NCI-H2196 treated with DMSO at 0.1 percent for 48 hours (cell line): ENCODE results near the gene QSOX2.

Experiments
- DNase-seq: peaks from one replicate; lab custom pipeline; 2025; ENCODE audit not compliant: unreplicated experiment; lab: John Stamatoyannopoulos, UW

QSOX2 gene

DNA sequence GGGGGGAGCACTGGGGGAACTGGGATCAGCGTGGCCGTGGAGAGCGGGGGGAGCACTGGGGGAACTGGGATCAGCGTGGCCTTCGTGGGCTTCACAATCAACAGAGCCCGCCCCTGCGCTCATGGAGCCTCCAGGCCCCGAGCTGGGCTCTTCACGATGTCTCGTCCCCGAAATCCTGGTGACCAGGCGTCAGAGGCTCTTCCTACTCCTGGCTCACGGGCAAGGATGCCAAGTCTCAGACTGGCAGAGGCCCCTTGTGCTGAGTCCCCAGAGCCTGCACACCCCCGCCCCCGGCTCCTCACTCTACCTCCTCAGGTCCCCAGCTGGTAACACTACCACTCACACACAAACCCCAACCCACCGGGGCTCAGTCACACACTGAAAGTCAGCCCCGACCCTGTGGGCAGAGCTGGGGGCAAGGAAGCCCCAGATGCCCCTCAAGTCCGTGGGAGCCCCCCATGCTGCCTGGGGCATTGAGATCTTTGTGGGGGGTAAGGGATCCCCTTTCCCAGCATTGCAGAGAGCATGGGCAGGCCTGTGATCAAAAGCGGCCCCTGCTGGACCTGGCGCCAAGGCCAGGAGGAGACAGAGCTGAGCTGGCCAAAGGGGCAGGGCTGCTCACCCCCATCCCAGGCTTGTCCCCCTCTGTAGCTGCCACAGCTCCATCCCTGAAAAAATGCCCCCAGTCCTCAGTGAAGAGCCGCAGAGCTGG lies 67.4 kb downstream of the QSOX2 start:
- no peak for DNase-seq

DNA sequence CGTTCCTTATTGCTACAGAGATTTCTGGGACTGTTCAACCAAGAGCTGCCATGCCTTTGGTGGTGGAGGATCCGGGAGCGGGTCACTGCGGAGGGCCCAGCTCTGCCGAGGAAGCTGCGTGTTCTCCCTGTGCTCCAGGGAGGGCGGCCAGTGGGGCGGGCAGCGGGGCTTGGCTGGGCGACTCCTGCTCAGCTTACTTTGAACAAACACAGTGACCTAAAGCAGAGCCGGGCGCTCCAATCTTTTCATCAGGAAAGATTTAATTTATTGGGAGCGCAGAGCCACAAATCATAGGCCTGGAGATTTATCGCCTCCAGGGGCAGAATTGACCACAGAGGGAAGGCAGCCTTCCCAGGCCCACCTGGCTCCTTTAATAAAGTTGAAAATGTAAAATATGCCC lies 68.4 kb downstream of the QSOX2 start:
- no peak for DNase-seq

DNA sequence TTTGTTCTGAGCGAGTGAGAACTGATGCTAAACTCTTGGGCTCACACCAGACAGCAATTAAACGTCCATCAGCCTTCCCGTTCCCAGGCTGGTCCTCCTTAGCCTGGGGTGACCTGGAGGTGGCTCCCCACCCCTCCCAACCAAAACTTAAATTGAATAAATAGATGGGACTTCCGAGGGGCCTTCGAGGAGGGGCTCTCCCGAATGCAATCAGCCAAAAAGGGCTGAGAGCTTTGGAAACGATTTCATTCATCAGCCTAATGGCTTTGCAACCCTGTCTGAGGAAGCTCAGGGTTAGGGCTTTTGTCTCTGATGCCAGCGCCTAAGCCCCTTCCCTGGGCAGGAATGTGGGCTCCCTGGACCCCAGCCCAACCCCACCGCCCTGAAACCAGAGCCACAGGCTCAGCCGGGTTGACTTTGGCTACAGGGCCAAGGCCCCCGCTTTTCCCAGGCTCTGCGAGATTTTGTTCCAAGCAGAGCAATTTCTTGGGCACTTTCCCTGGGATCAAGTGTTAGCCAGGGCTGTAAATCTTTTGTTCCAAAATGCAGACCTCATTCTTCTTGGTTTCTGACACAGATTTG lies 69.9 kb downstream of the QSOX2 start:
- no peak for DNase-seq

DNA sequence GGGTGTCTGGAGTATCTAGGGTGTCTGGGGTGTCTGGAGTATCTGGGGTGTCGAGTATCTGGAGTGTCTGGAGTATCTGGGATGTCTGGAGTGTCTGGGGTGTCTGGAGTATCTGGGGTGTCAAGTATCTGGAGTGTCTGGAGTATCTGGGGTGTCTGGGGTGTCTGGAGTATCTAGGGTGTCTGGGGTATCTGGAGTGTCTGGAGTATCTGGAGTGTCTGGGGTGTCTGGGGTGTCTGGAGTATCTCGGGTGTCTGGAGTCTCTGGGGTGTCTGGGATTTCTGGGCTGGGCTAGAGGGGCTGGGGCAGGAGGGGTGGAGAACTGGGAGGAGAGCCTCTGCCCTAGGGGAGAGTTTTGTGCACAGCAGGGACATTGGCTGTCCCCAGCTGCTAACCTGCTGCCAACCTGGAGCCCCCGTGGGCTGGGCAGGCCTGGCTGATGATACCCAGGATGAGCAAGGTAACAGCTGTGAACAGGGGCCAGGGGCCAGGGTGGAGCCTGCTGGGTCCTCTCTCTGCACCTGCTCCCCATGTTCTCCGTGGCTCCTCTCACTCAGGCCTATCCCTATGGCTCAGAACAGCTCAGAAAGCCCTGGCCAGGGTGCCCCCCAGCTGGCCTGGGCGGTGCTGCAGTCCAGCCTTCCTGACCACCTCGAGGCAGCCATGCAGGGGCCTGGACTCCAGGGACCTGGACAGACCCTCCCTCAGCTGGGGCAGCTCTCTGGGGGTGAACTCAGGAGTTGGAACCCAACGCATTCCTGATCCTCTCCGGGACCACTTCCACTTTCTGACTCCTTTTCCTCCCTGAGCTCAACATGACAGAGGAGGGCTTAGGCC lies 70.6 kb downstream of the QSOX2 start:
- DNase-seq: no peak

DNA sequence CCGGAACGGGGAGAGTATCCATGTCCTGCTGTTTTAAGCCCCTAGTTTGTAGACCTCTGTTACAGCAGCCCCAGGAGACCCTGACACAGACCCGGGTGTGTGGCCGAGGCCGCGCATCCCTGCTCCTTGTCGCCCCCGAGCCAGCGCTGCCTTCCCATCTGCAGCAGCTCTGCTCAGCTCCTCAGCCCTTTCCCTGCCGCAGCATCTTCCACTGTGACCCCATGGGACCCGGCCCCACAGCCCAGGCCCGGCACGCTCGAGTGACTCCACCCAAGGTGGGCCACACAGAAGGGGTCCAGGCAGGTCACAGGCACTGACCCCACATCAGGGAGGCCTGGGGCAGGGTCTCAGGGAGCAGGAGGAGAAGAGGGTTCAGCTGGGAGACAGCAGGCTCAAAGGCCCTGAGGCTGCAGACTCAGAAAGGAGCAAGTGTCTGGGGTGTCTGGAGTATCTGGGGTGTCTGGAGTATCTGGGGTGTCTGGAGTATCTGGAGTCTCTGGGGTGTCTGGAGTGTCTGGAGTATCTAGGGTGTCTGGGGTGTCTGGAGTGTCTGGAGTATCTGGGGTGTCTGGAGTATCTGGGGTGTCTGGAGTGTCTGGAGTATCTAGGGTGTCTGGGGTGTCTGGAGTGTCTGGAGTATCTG lies 71.8 kb downstream of the QSOX2 start:
- DNase-seq: no peak

DNA sequence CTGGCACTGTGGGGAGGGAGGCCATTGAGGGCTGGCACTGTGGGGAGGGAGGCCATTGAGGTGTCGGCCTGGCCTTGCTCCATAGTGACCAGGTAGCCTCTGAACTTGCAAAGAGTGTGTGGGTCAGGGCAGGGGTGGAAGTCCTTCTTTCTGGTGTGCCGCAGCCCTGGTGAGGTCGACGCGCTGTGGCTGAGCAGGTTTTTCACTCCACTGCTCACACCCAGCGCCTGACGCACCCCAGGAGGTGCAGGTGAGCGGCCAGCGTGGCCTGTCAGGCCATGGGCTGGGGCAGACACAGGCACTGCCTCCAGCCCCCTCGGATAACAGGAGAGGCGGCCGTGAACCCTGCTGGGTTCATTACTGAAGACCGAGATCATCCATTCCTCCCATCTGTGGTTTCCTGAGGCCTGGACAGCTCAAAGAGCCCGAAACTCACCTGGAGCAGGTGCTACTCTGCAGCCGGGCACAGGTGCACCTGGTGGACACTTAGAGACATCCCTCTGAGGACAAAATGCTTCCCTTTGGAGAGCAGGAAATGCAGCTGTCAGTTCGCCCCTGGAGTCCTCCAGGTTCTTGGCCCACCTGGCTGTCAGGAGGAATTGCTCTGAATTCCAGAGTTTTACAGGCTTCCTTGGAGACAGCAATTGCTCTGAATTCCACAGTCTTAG lies 73.1 kb downstream of the QSOX2 start:
- DNase-seq: peak; percentile 68

DNA sequence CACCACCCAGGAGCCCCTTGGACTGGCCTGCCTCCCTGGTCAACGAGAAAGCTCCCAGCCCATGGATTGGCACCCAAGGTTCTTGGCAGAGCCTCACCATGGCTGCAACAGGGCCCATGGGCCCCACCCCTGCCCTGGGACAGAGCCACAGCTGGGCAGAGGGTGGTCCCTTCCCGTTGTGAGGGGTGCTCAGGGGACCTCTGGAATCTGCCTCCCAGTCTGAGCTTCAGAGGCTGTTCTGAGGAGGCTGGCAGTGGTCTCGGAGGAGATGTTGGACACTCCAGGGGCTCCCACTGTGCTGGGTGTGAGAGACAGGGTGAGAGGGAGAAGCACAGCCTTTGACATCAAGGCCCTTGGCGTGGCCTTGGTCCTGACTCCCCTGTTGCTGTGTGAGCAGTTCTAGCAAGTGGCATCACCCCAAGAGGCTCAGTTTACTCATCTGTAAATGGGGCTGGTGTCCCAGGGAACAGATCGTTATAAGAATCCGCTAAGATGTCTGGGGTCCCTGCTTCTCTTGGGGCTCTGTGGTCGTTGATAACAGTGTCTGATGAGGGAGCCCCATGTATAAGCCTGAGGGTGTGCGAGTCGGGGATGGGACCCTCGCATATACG lies 73.7 kb downstream of the QSOX2 start:
- no peak for DNase-seq

DNA sequence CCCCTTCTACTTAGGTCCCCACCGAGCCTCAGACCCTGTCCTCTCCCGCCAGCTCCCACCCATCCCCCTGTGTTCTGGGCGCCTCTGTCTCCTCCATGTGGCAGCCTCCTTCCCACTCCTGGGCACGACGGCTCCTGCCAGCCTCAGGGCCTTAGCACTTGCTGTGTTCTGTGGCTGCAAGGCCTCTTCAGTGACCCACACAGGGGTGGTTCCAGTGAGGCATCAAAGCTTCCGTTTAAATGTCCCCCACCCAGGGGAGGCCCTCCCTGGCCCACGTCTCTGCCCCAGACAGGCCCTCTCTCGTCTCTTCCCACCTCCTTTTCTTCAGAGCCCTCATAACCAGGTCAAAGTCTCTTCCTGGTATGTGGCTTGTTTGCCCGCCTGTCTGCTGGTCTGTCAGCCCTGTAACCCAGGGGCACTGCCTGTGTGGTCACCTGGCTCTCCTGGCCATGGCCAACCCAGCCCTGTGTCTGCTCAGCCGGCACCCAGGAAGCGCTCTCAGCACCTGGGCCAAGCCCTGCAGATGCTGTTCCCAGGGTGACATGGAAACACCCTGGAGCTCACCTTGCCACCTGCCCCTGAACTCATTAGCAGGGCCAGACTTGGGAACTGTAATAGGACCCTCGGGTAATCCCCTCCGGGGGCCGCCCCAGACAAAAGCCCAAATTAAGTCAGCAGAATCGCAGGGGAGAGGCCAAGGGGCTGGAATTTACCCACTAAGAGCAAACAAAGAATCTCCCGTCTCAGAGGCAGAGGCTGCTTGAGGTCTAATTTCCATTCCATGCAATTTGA lies 74.4 kb downstream of the QSOX2 start:
- DNase-seq: peak; percentile 97

DNA sequence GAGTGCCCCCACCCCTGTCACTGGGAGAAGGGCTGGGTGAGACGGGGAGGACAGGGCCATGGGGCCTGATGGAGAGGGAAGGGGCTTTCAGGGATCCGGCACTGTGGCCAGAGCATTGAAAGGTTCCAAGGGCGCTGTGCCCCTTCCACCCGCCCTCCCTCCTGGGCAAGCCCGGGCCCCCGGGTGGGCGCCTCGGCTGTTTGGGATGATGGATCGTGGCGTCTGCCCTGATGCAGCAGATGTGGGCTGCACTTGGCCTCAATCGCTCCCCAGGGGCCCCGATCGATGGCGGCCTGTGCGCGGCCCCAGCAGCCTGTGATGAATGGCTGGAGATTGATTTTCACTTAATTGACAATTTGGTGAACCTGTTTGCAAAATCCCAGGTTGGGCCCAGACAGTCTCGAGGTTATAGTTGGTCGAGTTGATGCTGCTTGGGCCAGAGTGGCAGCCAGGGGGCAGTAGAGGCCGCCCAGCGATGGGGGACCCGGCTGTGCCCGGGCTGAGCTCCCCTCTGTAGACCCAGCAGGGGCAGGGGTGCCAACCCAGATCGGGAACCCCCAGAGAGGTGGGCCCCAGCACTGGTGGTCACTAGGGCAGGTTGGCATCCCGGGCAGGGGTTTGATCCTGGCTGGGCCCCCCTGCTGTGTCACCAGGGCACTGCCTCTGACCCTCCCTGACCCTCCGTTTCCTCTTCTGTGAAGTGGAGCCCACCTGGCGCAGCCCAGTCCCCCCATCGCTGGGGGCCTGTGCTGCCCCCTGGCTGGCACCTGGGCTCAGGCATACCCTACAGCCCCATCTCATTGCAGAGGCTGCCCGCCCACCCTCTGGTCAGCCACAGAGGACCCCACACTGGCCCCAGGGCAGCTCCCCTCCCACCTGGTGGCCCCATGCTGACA lies 75.4 kb downstream of the QSOX2 start:
- DNase-seq: no peak

DNA sequence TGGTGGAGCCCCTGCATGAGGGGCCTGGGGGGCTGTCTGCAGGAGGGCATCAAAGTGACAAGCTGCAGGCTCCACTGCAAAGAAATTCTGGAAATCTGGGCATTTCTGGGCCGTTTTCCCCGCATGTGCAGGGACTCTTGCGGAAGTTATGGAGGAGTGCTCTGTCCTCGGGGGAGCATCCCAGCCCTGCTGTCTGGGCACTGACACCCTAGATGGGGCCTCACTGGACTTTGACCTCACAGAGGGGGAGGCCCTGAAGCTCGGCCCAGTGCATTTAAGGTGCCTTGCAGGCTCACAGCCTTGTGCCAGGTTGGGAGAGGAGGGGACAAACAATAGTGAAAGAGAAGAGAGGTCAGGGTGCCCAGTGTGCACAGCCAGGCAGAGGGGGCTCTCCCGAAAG lies 76.1 kb downstream of the QSOX2 start:
- DNase-seq: no peak

DNA sequence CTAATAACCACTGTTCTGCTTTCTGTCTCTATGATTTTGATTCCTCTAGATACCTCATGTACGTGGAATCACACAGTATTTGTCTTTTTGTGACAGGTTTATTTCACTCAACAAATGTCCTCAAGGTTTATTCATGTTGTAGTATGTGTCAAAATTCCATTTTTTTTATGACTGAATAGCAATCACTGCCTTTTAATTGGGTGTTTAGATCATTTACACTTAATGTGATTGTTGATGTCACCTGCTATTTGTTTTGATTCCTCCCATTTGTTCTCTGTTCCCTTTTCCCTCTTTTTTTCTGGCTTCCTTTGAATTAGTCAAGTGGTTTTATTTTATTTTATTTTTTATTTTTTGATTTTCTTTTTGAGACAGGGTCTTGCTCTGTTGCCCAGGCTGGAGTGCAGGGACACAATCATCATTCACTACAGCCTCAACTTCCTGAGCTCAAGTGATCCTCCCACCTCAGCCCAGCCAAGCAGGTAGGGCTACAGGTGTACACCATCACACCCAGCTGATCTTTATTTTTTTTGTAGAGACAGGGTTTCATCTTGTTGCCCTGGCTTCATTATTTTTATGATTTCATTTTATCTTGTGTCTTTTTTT lies 82.3 kb downstream of the QSOX2 start:
- no peak for DNase-seq

DNA sequence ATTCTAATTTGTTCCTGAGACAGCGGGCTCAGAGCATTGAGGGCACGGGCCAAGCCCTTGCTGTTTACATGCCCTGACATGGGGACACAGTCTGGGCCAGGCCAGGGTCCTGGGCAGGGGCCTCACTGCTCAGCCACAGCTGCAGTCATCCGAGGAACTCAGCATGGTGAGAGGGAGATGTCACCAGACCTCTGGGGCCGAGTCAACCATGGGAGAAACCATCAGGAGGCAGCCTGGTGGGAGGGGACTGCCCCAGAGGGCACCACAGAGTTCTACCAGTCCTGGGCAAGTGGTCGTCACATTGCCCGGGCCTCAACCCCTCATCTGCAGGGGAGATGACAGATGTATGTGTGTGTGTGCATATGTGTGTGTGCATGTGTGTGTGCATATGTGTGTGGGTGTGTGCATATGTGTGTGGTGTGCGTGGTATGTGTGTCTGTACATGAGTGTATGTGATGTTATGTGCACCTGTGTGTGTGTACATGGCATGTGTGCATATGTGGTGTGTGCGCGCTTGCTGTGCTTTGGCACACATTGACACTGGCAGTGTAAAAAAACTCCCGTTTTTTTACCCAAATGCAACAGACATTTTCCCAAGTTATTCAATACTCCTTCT lies 84.5 kb downstream of the QSOX2 start:
- DNase-seq: no peak

DNA sequence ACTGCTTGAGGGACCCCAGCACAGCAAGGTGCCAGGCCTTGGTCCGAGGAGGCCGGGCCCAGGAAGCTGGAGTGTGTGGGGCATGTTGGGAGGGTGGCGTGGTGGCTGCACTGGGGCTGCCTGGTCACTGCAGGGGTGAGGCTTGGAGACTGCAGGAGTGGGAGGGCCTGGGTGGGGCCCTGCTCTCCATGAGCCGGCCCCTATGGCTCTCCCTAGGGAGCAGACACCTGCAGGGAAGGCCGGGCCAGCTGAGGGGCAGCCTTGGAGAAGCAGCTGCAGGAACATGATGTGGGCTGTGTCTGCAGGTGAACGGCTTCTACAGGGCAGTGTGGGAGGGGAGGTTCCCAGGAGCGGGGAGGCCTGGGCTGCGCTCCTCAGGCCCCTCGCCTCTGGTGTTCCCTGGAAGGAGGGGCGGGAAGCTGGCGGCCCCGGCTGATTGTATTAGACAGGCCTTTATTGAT lies 85.2 kb downstream of the QSOX2 start:
- peak; percentile 47 for DNase-seq

DNA sequence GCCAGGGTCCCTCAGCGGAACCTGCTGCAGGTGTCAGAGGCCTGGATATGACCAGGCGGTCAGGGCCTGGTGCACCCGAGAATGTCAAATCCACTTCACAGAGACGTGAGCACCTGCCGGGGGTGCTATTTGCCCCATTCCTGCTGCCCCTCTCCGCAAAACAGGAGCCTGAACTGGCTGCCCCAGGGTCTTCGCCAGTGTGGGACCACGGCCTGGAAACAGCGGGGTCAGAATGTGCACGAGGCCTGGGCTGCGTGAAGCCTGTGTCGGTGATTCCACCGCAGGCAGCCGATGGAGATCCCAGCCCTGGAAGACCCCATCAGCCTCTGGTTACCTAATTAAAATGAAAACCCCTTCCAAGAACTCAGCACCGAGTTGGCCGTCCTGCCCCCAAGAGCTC lies 85.8 kb downstream of the QSOX2 start:
- DNase-seq: no peak

DNA sequence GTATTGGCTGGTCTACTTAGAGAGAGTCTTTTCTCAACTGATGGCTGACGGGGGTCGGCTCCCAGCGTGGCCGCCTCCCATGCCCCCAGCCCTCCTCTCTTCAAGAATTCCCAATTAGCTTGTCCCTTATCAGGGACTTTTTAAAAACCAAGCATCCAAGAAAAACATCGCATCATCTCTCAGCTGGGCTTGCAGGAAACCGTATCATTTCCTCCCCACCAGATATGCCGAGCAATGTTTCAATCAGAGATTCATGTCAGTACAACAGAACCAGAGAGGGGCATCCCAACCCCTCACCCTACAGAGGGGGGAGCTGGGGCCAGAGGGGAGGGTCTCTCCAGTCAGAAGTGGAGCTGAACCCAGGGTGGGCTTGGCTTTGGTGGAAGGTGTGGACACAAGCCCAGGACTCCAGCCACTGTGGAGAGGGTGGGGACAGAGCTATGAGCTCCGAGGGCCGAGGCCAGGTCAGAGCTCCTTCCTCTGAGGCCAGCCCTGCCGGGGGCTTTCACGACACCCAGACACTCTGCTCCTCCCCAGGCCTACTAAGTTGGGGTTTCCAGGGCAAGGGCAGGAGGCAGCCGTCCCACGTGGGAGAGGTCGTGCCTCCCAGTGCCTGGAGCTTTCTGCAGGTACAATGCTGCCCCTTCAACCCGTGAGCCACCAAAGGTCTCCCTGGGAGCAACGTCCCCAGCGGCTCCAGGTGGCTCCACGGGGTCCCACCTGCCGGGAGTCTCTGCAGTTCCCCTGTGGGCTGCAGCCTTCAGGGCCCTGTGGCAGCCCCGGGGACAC lies 87.9 kb downstream of the QSOX2 start:
- no peak for DNase-seq
